HG03354 (cell line): ENCODE results near the gene FNDC3B.
A peak's percentile ranks its signal among the peaks of the same experiment; 100 is the strongest.

ENCODE experiments used
- ATAC-seq: cut with Tn5 transposase; IDR thresholded peaks from one replicate; pipeline ENCODE4 v1.9.1; 2021; ENCODE audit warnings: mild to moderate bottlenecking; ENCODE audit not compliant: unreplicated experiment, poor library complexity, severe bottlenecking

Gene FNDC3B

DNA sequence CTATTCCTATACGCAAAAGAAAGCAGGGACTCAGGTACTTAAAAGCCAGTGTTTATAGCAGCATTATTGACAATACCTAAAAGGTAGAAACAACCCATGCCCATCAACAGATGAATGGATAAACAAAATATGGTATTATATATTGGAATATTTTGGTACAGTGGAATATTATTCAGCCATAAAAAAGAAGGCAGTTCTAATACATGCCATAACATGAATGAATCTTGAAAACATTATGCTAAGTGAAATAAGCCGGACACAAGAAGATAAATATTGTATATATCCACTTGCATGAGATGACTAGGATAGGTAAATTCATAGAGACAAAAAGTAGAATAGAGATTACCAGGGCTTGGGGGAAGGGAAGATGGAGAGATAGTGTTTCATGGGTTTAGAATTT is 9.2 kb downstream of the FNDC3B start:
- no peak for ATAC-seq

DNA sequence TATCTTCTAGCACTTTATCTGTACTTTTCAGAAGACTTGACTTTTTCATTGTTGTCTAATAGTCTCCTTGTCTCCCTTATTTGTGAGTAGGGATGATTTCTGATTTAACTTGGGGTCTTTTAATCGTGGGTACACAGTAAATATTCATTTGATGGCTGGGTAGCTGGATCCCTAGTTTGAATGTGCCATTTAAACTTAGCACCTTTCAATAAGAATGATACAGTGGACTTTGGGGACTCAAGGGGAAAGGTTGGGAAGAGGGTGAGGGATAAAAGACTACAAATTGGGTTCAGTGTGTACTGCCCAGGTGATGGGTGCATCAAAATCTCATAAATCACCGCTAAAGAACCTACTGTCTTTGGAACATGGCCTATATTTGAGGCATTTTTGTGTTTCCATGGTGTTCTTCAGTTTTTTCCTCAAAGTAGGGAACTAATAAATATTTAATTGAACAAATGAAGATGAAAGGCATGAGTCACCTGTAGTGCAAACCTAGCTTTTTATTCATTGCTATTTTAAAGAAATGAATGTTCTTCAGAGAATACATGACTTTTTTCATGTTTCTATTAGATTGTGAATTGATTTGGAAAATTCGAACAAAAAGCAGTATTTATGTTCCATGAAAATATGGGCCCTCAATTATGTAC is 12.1 kb downstream of the FNDC3B start:
- ATAC-seq: no peak

DNA sequence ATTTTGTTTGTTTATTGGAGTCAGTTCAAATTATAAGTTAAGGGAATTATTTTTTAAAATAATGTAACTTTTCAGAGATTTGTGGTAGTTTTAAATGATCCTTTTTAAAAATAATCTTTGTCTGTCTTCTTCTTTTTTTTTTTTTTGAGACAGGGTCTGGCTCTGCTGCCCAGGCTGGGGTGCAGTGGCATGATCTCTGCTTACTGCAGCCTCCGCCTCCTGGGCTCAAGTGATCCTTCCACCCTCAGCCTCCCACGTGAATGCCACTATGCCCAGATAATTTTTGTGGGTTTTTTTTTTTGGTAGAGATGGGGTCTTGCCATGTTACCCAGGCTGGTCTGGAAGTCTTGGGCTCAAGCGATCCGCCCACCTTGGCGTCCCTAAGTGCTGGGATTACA is 12.6 kb downstream of the FNDC3B start:
- ATAC-seq: no peak

DNA sequence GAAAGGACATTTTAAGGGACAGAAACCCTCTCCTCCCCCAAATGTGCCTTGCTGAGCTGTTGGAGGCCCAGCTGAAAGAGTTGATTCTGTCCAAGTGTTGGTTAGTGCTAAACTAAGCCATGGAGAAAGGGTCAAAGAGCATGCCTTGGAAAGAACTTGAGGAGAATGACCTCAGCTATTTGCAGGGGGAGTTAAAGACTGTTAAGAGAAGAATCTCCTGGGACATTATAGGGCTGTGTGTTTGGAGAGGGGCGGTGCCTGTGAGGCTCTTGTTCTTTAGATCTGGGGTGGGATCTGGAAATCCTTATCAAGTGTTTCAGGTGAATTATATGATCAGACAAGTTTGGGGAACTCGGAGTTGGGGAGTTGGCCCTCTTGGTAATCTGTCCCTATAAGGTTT is 13.0 kb downstream of the FNDC3B start:
- ATAC-seq: no peak

DNA sequence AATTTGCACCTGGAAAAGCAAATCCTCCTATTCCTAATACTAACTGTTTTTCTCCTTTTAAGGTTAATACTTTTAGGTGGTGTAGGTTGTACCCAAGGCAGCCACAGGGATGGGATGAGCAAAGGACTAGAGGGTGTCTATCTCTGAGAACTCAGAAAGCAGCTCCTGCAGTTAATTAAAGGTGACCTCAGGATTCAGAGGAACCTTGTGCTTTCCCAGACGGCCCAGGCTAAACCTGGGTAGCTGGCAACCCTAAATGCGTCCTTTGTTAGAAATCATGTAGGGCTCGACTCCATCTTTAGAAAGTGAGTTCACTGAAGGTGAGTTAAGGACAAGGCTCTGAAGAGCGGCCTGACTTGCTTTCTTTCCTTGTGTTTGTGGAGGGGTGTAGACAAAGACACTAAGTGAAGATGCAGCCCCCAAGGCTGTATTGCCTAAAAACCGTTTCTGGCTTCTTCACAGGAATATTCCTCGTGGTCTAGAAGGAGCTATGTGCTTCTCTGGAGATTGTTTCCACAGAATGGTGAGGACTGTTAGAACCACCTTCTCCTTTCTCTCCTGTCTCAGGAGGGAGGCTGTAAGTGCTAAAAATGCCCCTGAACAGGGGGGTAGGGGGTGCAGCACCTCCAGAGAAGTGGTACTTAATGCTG is 14.9 kb downstream of the FNDC3B start:
- ATAC-seq: no peak

DNA sequence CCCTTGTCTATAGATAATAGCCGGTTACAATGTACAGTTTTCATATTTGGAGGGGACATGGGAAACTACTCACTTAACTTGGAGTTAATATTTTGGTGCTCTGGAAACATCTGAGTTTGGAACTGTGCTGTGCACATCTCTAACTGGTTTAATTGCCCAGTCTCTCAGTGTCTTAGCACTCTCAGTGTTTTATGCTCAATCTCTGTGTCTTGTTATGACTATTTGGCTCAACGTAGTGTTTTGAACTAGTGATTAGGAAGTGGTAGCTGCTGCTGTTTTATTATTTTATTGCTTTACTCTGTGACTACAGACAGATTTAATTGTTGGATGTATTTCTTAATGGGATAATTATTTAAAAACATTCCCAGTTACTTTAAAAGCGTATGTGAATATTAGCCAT is 17.0 kb downstream of the FNDC3B start:
- no peak for ATAC-seq

DNA sequence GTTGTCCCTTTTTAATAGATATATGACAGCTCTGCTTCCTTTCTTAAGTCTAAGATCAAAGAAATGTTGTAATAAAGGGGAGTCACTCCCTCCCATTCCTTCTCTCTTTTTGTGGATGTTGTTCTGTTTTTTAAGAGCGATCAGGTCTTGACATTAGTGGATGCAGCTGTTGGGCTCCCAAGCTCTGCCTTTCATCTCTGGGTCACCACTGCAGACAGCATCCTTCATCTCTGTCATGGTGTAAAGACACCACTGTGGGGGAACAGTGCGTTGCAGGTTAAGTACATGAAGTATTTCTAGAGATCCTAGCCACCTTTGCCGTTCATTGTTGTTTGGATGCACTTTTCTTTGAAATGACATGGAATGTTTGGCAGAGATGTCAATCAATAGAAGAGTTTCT is 17.7 kb downstream of the FNDC3B start:
- ATAC-seq: no peak

DNA sequence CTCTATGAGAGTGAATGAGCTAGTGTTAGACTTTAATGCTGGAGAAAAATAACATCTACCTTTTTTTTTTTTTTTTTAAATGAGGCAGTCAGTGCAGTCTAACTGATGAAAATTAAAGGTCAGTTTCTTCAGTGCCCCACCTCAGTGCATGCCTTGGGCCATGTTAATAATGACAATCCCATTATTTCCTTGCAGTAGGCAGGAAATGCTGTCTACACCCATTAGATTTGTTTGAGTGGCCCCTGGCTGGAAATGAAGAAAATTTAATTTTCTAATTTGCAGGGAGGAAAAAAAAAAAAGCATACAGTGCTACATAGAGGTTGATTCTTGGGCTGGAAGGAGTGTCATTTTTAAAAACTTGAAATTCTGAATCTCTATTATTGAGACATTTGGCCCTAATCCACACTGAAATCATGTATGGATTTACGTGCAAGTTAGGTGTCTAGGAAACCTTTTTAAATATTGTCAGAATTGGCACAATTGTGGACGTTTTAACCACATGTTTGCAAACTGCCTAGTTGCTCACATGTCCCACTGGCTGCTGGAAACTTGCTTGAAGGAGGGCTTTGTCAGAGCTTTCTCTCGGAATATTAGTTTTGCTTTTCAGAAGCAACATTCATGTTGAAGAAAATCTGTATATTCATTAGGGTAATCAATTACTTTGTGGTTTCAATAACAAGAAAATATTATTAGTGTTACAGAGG is 18.4 kb downstream of the FNDC3B start:
- no peak for ATAC-seq

DNA sequence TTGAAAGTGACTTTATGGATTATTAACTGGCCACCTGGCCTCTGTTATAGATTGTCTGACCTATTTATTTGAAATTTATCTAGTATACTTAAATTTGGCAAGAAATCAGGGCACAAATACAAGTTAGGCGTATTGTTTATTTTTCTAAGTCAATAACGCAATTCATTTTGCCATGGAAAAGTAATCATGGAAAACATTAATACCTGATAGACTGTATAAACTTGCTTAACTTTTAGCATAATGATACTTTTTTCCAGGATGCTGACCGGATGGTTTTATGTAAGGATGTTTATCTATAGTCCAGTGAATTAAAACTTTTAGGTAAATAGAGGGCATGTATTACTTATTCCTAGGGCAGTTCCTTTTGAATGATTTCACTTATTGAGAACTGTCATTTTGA is 20.2 kb downstream of the FNDC3B start:
- no peak for ATAC-seq

DNA sequence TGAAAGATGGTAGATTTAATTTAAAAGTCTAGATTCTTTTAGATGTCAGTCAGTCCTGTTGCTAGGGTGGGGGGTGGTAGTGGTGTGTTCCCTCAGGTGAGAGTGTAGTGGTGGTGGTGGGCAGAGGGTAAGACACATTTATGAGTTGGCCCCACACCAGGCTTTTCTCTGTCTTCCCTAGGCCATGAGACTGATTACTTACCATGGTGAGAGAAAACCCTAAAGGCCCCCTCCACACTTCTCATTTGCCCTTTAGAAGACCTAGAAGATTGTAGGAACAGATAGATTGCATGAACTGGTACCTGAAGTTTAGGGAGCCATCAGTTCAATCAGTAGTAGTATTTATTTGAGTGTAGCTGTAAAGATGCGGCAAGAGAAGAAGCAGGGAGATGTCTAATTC is 20.9 kb downstream of the FNDC3B start:
- no peak for ATAC-seq

DNA sequence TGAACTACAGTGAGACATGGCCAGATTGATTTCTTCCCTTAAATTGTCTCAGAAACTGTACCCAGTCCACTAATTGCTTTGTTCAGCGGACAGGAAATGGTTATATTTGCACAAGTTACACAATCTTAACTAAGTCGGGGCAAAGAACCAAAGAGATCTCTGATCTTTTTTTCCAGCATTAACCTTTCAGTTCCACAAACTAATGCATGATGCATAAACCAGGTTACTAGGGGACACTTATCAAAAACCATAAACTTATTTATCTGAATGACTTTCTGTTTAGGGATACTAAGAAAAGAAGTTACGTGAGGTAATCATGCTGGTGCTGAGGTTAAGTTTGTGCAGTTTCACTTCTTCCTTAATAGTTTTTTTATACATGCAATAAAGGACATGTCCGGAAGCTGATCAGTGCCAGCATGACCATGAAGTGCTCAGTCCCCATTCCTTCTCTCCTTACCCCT is 22.4 kb downstream of the FNDC3B start:
- peak; percentile 87 for ATAC-seq

DNA sequence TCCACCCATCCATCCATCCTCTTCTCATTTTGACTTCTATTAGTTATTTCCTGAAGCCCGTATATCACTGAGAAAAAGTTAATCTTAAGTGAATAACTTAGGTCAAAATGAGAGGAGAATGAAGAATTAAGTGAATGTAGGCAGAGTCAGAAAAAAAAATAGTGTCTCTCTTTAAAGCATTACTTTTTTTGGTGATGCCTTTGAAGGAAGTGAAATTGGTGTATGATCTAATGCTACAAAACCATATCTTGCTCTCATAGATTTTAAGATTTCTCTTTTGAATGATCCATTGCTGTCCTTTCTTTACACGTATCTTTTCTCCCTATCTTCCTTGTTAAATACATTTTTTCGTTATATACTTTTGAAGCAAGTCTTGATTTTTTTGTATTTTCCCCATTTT is 23.4 kb downstream of the FNDC3B start:
- no peak for ATAC-seq

DNA sequence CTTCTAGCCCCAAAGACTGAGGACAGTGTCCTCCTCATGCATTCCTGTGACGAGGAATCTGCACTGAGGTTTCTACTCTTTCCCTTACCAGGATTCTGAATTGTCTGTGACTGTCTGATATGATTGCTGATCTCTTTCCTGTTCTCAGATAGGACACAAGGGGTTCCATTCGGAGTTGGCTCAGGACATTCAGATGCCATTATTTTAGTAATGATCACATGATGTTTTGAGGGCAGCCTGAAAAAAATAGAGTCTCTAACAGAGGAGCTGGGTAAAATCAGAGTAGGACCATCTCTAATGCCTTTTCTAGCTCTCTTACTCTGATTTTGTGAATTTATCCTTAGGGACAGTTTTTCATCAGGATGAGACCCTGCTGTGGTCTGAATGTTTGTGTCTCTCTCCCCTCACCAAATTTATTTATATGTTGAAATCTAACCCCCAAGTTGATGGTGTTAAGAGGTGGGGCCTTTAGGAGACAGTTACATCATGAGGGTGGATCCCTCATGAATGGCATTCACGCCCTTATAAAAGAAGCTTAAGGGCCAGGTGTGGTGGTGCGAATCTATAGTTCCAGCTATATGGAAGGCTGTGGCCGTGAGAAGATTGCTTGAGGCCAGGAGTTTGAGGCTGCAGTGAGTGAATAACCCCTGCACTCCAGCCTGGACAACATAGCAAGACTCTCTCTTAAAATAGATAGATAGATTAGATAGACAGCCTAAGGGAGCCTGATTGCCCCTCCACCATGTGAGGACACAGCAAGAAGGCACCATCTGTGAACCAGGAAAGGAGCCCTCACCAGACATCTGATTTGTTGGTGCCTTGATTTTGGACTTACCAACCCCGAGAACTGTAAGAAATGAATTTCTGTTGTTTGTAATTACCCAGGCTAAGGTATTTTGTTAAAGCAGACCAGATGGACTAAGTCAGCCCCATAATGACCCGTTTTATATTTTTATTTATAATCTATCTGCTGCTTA is 24.4 kb downstream of the FNDC3B start:
- no peak for ATAC-seq

DNA sequence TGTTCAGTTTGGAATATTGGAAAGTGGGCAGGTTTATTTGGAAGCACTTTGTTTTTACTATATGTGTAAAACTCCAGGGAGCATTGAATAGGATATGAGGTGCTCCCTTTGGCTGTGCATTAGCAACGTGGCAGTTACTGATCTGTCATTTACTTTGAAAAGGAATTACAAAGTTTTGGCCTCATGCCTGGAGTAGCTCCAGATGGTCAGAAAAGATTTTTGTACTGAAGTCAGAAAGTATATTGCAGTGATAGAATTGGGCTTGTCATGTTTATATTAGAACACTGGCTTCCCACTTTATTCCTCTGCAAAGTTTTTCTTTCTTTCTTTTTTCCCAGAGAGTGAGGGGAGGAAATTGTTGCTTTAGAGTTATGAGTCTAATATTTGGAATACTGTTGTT is 26.1 kb downstream of the FNDC3B start:
- ATAC-seq: no peak

DNA sequence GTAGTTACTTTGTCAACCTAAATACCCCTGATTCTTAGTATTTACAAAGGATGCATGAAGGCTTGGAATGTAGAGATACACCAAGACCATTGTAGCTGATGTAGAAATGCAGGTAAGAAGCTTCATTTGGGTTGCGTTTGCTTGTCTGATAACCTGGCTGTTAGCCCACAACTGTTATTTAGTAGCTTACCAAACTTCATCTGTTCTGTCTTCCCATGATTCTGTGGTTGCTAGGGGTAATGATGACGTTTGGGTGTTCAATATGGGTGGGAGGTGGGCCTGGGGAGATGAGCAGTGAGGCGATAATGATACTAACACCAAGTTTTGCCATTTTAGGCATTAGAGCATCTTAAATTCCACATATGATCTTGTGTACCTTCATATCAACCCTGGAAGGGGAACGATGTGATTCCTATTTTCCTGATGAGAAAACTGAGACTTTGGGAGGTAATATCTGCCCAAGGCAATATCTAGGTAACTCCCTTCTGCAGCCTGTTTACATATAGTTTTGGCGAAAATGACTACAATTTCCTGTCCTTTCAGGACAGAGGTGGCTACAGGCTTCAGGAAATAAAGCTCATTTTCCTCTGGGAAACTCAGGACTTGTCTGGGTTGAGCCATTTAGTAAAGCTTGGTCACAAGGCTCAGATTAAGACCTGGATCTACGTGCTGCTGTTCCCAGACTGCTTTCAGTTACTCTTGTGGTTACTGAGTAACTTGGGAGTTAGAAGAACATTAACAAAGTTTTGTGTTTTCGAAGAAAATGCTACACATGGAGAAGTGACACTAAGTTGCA is 26.8 kb downstream of the FNDC3B start:
- ATAC-seq: peak; percentile 41

DNA sequence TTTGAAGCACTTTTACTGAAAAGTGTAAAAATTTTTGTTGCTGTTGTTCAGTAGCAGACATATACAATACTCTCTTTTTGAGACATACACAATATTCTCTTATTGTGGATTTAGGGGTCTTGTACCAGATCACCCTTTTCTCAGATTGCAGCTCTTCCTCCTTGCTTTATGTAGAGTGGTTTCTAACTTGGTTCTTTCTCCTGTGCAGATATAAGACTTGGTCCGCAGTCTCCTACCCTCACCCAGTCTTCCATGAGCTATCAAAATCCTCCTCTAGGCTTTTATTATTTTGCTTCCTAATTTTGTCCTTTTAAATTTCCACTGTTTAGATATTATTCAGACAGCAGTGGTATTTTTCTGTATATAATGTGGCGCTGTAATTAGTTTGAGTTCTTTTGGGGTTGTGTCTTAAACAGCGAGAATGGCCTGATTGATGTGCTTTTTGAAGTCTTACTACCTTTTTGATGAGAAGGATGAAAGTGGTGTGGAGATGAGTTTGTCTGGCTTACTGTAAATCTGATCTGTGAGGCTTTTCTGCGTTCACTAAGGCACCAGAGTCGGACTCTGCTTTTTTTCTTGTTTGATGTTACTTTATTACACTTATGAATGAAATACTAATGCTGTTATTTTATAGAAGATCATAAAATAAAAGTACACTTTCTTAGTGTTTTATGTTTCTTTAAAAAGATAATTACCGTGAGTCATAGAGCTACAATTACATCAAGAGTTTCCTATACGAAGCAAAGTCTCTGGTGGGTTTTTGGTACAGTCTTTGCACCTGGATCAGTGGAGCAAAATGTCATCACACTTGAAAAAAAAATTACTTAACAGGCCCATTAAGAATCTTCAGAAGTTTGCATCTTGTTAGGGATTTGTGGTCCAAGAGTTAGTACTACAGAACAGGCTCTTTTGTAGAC is 27.8 kb downstream of the FNDC3B start:
- no peak for ATAC-seq

DNA sequence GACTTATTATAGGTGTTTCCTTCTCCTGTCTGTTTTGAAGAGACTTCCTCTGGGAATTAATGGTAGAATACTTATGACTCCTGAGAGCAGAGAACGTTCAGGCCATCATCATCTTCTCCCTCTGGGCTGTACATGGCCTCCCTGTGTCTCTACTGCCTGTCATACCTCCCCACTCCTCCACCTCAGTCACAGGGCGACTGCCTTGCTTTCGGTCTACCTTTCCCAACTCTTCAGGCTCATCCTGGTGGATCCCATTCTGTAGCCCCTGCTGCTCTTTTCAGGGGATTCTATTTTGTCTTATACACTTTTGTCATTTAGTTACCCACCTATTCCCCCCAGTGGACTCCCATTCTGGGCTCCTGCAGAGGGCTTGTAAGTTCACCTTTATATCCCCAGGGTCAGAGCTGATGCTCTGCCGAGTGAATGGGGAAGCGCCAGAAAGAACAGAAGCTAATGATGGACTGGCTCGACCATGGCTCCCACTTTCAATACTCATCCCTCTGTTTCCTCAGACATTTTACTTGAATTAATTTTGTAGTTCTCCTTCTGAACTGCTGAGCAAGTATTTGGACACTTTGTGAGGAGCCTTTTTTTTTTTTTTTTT is 28.6 kb downstream of the FNDC3B start:
- no peak for ATAC-seq

DNA sequence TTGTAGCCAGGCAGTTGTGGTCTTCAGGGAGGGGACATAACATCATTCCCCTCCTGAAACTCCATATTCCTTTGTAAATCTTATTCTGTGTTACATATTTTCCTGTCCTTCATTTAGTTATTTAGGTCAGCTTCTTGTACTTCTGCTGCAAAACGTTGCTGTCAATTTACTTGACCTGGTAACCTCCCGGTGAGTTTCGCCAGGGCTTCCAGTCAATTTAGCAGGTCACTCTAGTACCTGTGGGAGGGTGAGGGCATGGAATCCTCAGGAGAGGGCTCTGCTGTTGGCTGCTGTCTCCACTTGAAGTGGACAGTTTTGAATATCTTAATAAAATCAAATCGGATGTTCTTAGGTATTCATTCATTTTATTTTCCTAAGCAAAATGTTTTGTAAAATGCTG is 29.6 kb downstream of the FNDC3B start:
- no peak for ATAC-seq
